GM21526 (cell line): ENCODE results near the gene SH2D1A.
"Not testable (repeated sequence)": the region's sequence is repeated elsewhere in the genome, so short reads cannot be mapped to it uniquely, and the experiment has no call there.

Experiments used
- ATAC-seq: cut with Tn5 transposase; IDR thresholded peaks from one replicate; pipeline ENCODE4 v1.9.1; 2021; ENCODE audit warnings: moderate library complexity; ENCODE audit not compliant: unreplicated experiment, low FRiP score

SH2D1A gene

GRCh38 chrX:124346117-124346876, at the start of gene SH2D1A:
Gene SH2D1A (plus strand): TSS chrX:124346563. CDS start chrX:124346643, 80 bp downstream.
- no peak for ATAC-seq

- not testable (repeated sequence) for ATAC-seq
These were observed 47.0 kb upstream of the SH2D1A start for GRCh38 chrX:124299323-124299722.

DNA sequence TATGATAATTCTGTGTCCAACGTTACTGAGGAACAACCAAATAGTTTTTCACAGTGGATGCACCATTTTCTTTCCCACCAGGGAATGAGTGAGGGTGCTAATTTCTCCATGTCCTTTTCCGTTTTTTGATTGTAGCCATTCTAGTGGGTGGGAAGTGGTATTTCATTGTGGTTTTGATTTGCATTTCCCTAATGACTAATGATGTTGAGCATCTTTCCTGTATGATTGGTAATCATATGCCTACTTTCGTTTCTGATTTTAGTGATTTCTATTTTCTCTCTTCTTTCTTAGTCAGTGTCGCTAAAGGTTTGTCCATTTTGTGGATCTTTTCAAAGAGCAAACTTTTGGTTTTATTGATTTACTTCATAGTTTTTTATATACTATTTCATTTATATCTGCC, 46.0 kb upstream of the SH2D1A start:
- ATAC-seq: no peak

GRCh38 chrX:124307253-124307907, 39.0 kb upstream of the SH2D1A start:
- ATAC-seq: no peak

GRCh38 chrX:124325732-124326131, 20.6 kb upstream of the SH2D1A start:
- no peak for ATAC-seq

GRCh38 chrX:124328765-124329164, 17.6 kb upstream of the SH2D1A start:
- no peak for ATAC-seq

GRCh38 chrX:124332481-124333424, 13.6 kb upstream of the SH2D1A start, which contains the start of gene TEX13D:
Gene TEX13D (plus strand): TSS chrX:124332660. CDS start chrX:124332918, 258 bp downstream.
- no peak for ATAC-seq

DNA sequence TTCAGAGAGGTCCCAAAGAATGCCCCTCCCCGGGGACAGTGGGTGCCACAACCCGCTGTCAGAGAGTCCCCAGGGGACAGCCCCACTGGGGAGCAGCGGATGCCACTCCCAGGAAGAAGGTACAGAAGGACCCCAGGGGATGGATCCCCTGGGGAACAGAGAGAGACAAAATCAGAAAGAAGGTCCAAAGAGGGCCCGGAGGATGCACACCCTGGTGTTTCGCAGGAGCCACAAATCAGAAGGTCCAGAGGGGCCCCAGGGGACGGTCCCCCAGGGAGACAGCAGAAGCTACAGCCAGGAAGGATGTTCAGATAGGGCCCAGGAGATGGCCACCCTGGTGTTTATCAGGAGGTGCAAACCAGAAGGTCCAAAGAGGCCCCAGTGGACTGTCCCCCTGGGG, 12.5 kb upstream of the SH2D1A start:
- no peak for ATAC-seq

DNA sequence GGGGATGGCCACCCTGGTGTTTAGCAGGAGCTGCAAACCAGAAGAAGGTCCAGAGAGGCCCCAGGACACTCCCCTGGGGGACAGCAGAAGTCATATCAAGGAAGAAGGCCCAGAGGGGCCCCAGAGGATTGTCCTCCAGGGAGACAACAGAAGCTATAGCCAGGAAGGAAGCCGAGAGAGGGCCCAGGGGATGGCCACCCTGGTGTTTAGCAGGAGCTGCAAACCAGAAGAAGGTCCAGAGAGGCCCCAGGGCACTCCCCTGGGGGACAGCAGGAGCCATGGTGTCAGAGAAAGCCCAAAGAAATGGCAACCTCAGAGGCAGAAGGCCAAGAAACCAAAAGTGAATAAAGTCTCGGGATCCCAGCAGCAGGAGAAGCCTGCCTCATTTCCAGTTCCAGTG, 11.8 kb upstream of the SH2D1A start:
- ATAC-seq: not testable (repeated sequence)

GRCh38 chrX:124335598-124335997, 10.8 kb upstream of the SH2D1A start:
- no peak for ATAC-seq

- ATAC-seq: no peak
These were observed 8.4 kb upstream of the SH2D1A start for GRCh38 chrX:124337916-124338315.

DNA sequence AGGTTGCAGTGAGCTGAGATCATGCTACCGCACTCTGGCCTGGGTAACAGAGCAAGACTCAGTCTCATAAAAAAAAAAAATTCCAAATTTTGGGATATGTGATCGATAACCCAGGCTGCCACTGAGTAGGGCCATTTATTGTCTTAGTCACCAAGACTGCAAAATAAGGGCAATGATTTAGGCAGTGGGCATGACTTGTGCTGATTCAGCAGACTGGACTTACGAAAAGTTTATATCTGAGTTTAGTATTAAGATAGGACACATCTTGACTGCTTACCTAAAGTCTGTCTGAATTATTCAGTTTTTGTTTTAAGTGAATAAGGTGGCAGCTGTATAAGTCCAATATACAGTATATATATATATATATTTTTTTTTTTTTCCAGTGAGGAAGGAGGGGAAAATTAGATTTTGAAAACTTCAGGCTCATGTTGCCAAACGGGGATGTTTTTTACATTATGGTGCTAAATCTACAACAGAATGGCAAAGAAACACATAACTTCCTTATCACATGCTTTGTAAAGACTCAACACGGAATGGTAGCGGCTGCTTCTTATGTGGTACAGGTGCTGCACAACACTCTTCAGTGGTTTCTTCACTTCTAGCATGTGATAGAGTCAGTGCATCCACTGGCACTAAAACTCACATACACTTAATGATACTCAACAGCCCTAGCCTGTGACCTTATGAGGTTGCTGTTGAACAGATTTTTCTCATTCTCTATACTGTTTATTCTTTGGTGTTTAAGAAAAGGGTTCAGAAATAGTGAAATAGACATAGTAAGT, 7.4 kb upstream of the SH2D1A start:
- no peak for ATAC-seq

DNA sequence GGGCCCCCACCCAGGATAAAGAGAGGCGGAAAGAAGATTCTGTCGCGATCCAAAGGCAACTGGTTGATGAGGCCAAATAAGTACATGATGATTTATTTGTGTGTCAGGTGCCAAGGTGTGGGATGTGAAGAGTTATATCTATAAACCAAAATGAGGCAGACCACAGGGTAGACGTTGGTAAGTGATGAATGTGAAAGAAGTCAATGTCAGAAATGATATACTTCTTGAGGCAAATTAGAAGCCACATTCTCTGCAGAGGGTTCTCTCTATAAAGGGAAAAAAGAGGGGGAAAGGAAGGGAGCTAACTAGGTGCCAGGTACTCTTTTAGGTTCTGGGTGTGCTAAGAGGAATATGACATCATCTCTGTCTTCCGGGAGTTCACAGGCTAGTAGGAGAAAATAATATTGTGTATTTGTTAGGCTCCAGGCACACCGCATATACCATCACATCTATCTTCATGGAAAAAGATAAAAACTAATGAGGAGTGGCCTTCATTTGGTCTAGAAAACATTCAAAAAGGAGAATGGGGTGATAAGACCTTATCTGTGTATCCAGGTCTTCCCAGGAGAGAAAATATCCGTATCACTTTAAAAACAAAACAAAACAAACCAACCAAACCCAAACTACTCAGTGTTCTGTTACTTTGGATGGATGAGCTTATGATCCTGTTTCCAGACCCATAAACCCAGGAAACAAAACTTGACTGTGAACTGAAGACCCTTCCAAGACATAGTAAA, 4.8 kb upstream of the SH2D1A start:
- ATAC-seq: no peak

DNA sequence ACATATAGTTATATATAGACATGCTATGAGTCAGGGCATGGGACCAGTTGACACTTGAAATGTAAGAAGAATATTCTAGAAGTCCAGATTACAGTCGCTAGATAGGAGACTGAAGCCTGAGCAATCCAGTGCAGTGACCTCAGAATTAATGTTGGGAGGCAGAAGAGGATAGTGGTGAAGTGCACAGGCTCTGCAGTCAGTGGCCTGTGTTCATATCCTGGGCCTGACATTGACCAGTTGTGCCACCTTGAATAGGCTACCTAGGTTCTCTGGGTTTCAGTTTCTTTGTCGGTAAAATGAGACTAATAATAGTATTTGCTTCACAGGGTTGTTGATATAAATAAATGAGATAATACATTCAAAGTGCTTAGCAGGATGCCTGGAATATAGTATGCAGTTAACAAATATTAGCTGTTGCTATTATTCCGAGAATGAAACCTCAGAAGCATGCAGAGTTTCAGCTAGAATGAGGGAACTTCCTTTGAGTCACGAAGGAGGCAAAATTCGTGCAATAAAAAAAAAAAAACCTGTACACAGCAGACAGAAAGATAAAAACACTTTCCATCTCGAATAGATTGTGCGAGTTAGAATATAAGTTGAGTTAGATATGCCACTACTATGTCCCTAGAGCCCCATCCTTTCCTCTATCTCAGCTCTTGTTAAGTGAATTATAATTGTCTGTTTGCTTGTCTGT, 4.0 kb upstream of the SH2D1A start:
- no peak for ATAC-seq

DNA sequence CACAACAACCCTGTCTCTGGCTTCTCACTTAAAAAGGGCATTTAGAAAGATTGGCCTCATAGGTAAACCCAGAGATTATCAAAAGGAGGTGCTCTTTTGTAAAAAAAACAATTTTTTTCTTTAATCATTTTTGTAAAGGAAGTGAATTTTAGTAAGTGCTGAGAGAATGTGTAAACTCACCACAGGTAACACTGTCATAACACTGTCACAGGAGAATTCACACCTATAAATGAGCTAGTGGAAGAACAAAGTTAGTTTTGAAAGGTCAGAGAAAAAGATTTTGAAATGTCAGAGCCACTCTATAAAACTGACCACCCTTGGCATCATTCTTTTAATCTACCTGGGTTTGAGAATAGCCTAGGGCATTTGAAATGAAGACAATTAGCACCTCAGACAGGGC, 3.3 kb upstream of the SH2D1A start:
- ATAC-seq: no peak

DNA sequence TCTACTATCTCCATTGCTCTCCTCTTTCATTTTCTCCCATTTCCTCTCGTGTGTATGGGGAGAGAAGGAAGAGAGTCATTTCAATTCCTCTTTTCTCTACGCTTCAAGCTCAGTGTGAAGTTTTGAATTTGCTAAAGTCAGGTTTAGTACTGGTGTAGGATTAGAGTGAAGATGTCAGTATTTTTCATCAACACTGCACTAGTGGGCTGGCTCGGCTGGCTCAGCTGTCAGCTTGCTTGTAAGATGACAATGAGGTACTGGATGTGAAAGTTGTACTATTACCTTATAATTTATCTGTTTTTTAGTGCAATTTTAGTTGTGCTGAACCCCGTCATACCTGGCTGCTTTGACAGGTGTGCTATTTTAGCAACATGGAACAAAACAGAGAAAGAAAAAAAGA, 2.1 kb upstream of the SH2D1A start:
- ATAC-seq: no peak

DNA sequence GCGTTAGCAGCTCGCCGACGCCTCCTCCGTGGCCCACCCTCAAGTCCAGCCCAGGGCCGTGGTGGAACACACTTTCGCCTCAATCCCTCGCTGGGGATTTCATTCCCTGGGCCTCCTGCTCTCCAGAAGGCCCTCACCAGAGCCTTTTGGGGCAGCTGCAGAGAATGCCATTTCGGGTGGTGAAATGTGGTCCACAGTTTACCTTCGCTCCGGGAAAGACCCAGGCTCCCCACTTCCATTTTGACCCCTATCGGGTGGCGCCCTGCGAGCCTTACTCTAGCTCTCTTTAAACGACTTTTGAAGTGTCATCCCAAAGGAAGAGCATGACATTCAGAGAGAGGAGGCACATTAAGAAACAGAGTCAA, 496 bp downstream of the SH2D1A start:
- no peak for ATAC-seq

DNA sequence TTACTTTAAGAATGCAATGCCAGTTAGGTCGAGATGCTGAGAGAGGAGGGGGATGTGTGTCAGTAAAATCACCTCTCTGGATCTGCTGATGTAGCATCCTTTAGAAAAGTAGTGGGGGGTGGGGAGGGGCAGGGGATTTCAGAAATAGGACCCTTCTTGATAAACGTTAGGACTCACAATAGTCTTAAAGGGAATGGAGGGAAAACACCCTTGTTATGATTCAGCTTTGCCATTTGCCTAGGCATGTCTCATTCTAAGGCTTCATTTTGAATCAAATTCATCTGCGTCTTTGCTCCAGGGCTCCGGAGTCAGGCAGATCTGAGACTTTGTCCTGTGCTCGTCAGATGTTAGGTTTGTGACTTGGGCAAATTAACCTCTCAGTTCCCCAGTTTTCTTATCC, 879 bp downstream of the SH2D1A start:
- no peak for ATAC-seq

GRCh38 chrX:124348182-124348581, 1.8 kb downstream of the SH2D1A start:
- no peak for ATAC-seq
